CD8-positive, alpha-beta memory T cell (primary cell): ENCODE measurements around the gene SLC38A3. TPM values are rescaled to one million over a fixed set of nuclear protein-coding genes. Genes with fewer than 3 reads are reported as not detected.
A peak's percentile ranks its signal among the peaks of the same experiment; 100 is the strongest.

Experiments used
- CTCF ChIA-PET: fragments of 350-600 bp; sonication (Branson Sonifier 250); formaldehyde crosslinking; loops from one replicate; lab custom pipeline; 2021; ENCODE audit warnings: antibody characterized with exemption; lab: Charles Lee
- POLR2A ChIA-PET: fragments of 350-600 bp; sonication (Branson Sonifier 250); formaldehyde crosslinking; loops from one replicate; lab custom pipeline; 2021; ENCODE audit warnings: antibody characterized with exemption; lab: Charles Lee
- DNase-seq, 5 donors: peaks; one replicate each; pipeline versions ENCODE4 v3.0.0 to v3.0.0-alpha.2; 2020 to 2022; ENCODE audit warnings: mixed read lengths in 1 of 5
- H3K27ac ChIP-seq: one replicate; pipeline ENCODE4 v1.7.0; 2013; ENCODE audit warnings: low read depth, mild to moderate bottlenecking, low read length, moderate library complexity
- H3K27me3 ChIP-seq: 2 replicates; pipeline ENCODE4 v1.7.0; 2013; ENCODE audit warnings: low read length, mild to moderate bottlenecking; ENCODE audit not compliant: insufficient read depth, poor library complexity, severe bottlenecking
- H3K36me3 ChIP-seq: 2 replicates; pipeline ENCODE4 v1.7.0; 2013; ENCODE audit warnings: mild to moderate bottlenecking, low read length, moderate library complexity; ENCODE audit not compliant: insufficient read depth
- H3K4me1 ChIP-seq: 2 replicates; pipeline ENCODE4 v1.7.0; 2013; ENCODE audit warnings: mild to moderate bottlenecking, low read length, moderate library complexity; ENCODE audit not compliant: insufficient read depth
- H3K4me3 ChIP-seq: 2 replicates; pipeline ENCODE4 v1.7.0; 2013; ENCODE audit warnings: mild to moderate bottlenecking, low read length
- H3K9me3 ChIP-seq: 2 replicates; pipeline ENCODE4 v1.7.0; 2013; ENCODE audit warnings: mild to moderate bottlenecking, low read length
- H3K27ac Mint-ChIP-seq, 8 donors: one replicate each; pipeline ENCODE4 v1.8.0; 2020 to 2021; ENCODE audit warnings: mixed read lengths in 8 of 8, mild to moderate bottlenecking in 6 of 8, inconsistent platforms in 3 of 8, moderate library complexity in 3 of 8
- H3K27me3 Mint-ChIP-seq, 2 donors: one replicate each; pipeline ENCODE4 v1.8.0; 2020 to 2021; ENCODE audit warnings: mixed read lengths in 2 of 2, mild to moderate bottlenecking in 1 of 2, moderate library complexity in 1 of 2
- H3K36me3 Mint-ChIP-seq, 3 donors: one replicate each; pipeline ENCODE4 v1.8.0; 2020 to 2021; ENCODE audit warnings: mixed read lengths in 3 of 3, inconsistent platforms in 1 of 3, mild to moderate bottlenecking in 1 of 3
- H3K4me1 Mint-ChIP-seq, 3 donors: one replicate each; pipeline ENCODE4 v1.8.0; 2020 to 2021; ENCODE audit warnings: mixed read lengths in 3 of 3, inconsistent platforms in 1 of 3, mild to moderate bottlenecking in 1 of 3
- H3K4me3 Mint-ChIP-seq, 7 donors: one replicate each; pipeline ENCODE4 v1.8.0; 2020 to 2021; ENCODE audit warnings: mixed read lengths in 7 of 7, mild to moderate bottlenecking in 6 of 7, moderate library complexity in 4 of 7, inconsistent platforms in 2 of 7
- H3K9me3 Mint-ChIP-seq, 5 donors: one replicate each; pipeline ENCODE4 v1.8.0; 2020 to 2022; ENCODE audit warnings: mixed read lengths in 5 of 5, mild to moderate bottlenecking in 3 of 5, moderate library complexity in 2 of 5, inconsistent platforms in 1 of 5
- polyA plus RNA-seq: library from polyadenylated mRNA; unstranded; fragments of 300-500 nt; fragmentation: Illumina TruSeq; gene quantifications from one replicate; pipeline ENCODE4 v1.2.3, GENCODE V29; 2021
- total RNA-seq, 2 experiments: library from RNA; stranded (reverse); gene quantifications; one replicate each; pipeline ENCODE4 v1.2.3, GENCODE V29; 2021

The SLC38A3 gene
- total and polyA plus RNA-seq, 3 experiments from 2014 or later: not detected

DNA sequence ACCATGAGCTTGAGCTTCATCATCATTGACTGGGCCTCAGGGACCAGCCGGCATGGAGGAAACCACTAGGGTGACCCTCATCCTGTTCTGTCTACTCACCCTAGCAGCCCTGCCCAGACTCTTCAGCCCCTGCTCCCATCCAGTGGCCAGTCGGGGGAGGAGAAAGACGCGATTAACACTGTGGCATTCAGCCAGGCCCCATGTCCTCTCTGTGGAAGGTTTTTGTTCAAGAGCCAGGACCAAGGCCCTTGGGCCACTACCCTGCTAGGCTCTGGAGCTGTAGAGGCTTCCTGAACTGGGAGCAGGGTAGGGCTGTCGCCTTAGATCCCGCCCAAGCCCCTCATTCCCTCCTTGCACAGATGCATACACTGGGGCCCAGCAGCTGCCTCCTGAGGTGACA, 15.0 kb downstream of the SLC38A3 start:
- Mint-ChIP-seq H3K4me3 (no peak overlapping the region), H3K27ac (no peak overlapping the region), H3K9me3 (no peaks in the 10 kb centered on the region), H3K4me1 (peaks cover 0 to 4% (median 2%) of the 10 kb centered on the region in 3 donors), H3K36me3 (no peaks in the 10 kb centered on the region), H3K27me3 (peaks cover 0 to 2% of the 10 kb centered on the region in 2 donors)
- ChIA-PET CTCF (interaction anchor here (0.9 to 13.2 kb wide), 4 partner anchors 15 to 27 kb away, joined by 3 to 266 read pairs (median 7); partner anchors contain the start of genes GNAT1 and SLC38A3), POLR2A (no interaction called here)
- H3K27me3 ChIP-seq: no peaks in the 10 kb centered on the region
- no peaks in the 10 kb centered on the region for H3K36me3 ChIP-seq
- H3K9me3 ChIP-seq: no peaks in the 10 kb centered on the region
- DNase-seq: no peak
- no peaks in the 10 kb centered on the region for H3K4me1 ChIP-seq
- H3K4me3 ChIP-seq: no peak overlapping the region
- no peak overlapping the region for H3K27ac ChIP-seq

DNA sequence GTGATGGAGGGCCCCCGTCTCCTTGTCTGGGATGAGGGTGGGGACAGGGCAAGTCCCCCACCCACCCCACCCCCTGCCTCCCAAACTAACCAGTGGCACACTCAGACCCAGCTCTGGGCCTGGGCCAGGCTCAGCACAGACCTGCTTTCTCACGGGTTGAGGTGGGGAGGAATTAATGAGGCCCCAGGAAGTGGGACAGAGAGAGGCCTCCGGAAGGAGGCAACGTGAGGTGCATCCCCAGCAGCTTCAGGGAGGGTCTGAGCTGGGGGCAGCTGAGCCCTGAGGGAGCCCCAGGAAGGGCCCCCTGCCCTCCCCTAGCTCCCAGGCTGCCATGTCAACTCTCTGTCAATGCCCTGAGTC, 16.0 kb downstream of the SLC38A3 start:
- H3K27me3 Mint-ChIP-seq: peaks cover 0 to 2% of the 10 kb centered on the region in 2 donors
- CTCF ChIA-PET: interaction anchor here (1.2 to 13.2 kb wide), 3 partner anchors 15 to 28 kb away, joined by 3 to 266 read pairs (median 11); partner anchors contain the start of gene GNAT1
- POLR2A ChIA-PET: no interaction called here
- H3K4me1 Mint-ChIP-seq: peaks cover 3 to 11% (median 4%) of the 10 kb centered on the region in 3 donors
- DNase-seq: no peak
- H3K9me3 Mint-ChIP-seq: no peaks in the 10 kb centered on the region
- Histone ChIP-seq H3K27ac (no peak overlapping the region), H3K4me1 (no peaks in the 10 kb centered on the region), H3K36me3 (no peaks in the 10 kb centered on the region), H3K9me3 (no peaks in the 10 kb centered on the region), H3K4me3 (no peak overlapping the region), H3K27me3 (no peaks in the 10 kb centered on the region)
- no peaks in the 10 kb centered on the region for H3K36me3 Mint-ChIP-seq
- H3K4me3 Mint-ChIP-seq: no peak overlapping the region
- no peak overlapping the region for H3K27ac Mint-ChIP-seq

DNA sequence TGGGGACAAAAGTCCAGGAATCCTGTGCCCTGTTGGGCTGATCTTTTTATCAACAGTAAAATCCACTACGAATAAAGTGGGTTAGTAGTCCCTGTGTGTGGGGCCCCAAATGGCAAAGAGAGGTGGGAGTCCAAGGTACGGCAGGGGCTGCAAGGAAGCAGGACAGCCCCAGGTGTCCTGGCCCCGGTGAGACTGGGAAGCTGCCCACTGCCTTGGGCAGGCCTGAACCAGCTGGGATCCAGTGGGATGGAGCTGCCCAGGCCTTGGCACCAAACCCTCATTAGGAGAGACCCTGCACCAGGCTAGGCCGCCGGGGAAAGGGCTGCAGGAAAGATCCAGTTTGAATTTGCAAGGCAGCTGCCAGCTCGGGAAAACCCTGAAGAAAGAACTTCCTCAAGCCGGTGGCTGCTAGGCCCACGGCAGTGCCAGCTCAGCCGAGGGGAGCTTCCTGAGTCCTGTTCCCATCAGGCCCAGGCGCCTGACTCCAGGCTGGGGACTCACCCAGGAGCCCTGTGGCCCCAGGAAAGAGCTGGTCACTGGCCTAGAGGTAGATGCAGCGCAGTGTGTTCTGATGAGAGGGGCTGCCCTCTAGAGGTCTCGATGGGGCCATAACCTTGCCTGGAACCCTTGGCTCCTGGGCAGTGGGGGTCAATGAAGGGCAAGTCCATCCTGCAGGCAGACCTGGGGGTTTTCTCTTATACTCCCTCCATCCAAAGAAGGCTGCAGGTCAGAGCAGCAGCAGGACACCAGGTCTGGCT, 16.5 kb downstream of the SLC38A3 start:
- CTCF ChIA-PET: interaction anchor here (1.2 to 13.2 kb wide), 3 partner anchors 16 to 28 kb away, joined by 3 to 266 read pairs (median 11); partner anchors contain the start of gene GNAT1
- H3K36me3 ChIP-seq: no peaks in the 10 kb centered on the region

DNA sequence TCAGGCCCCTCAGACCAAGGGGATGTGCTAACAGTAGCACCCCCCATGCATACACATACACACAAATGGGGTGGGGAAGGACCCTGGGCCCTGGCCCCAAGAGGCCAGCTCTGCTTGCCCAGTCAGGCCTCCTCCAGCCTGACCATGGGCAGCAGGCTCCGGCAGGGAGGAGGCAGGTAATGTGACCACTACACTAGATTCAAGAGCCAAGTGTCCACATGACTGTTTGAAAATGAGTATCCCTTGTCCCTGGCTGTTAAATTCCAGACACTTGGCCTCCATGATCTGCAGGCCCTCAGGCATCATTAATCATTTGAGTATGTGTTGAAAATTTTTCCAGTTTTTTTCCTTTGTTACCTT, 17.1 kb downstream of the SLC38A3 start:
- CTCF ChIA-PET: interaction anchor here (13.2 kb wide), 1 partner anchor 29 kb away, joined by 266 read pairs; the partner anchor contains the start of gene GNAT1

More for the DNA sequence above, 16.5 kb downstream of the SLC38A3 start:
- Histone ChIP-seq H3K4me3 (no peak overlapping the region), H3K4me1 (peaks cover 4% of the 10 kb centered on the region), H3K9me3 (no peaks in the 10 kb centered on the region), H3K27me3 (no peaks in the 10 kb centered on the region), H3K27ac (no peak overlapping the region)
- POLR2A ChIA-PET: interaction anchor here (0.6 kb wide), 1 partner anchor 12 kb away, joined by 4 read pairs; no protein-coding TSS in a partner anchor
- no peaks in the 10 kb centered on the region for H3K36me3 Mint-ChIP-seq
- H3K9me3 Mint-ChIP-seq: no peaks in the 10 kb centered on the region
- no peak overlapping the region for H3K4me3 Mint-ChIP-seq
- peaks cover 6 to 13% (median 6%) of the 10 kb centered on the region in 3 donors for H3K4me1 Mint-ChIP-seq
- DNase-seq: no peak
- H3K27me3 Mint-ChIP-seq: peaks cover 0 to 3% of the 10 kb centered on the region in 2 donors
- peak overlapping the region in 1 of 8 donors; percentile 72 for H3K27ac Mint-ChIP-seq

DNA sequence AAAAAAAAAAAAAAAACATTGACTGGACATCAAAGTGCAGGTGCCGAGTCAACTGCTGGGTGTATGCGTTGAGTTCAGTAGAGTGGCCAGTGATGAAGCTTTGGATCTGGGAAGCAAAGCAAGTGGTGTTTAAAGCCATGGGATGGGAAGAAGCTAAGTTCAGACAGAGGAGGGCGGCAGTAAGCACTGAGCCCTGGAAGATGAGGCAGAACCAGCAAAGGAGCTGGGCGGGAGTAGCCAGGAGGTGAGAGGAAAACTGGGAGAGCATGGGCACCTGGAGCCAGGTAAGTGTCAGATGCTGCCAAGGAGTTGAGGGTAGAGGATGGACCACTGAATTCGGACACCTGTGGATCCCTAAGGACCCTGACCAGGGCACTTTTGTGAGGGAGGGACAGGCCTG, 19.6 kb downstream of the SLC38A3 start:
- H3K27me3 Mint-ChIP-seq: peaks cover 0 to 3% of the 10 kb centered on the region in 2 donors
- Histone ChIP-seq H3K4me1 (peaks cover 20% of the 10 kb centered on the region), H3K9me3 (no peaks in the 10 kb centered on the region), H3K4me3 (no peak overlapping the region), H3K36me3 (no peaks in the 10 kb centered on the region), H3K27ac (no peak overlapping the region), H3K27me3 (no peaks in the 10 kb centered on the region)
- peak overlapping the region in 3 of 7 donors; percentile 45 to 79 (median 61) for H3K4me3 Mint-ChIP-seq
- no peak for DNase-seq
- POLR2A ChIA-PET: no interaction called here
- H3K4me1 Mint-ChIP-seq: peaks cover 14 to 37% (median 24%) of the 10 kb centered on the region in 3 donors
- H3K36me3 Mint-ChIP-seq: peaks cover 0 to 4% (median 0%) of the 10 kb centered on the region in 3 donors
- H3K27ac Mint-ChIP-seq: peak overlapping the region in 2 of 8 donors; percentile 59 to 80
- no peaks in the 10 kb centered on the region for H3K9me3 Mint-ChIP-seq
- CTCF ChIA-PET: interaction anchor here (1.3 to 15.9 kb wide), 10 partner anchors 11 to 104 kb away, joined by 3 to 266 read pairs (median 19); partner anchors contain the start of genes GNAI2, GNAT1, HYAL3 and NAA80

More for the DNA sequence above, 17.1 kb downstream of the SLC38A3 start:
- Histone ChIP-seq H3K4me1 (peaks cover 9% of the 10 kb centered on the region), H3K27me3 (no peaks in the 10 kb centered on the region), H3K9me3 (no peaks in the 10 kb centered on the region), H3K4me3 (no peak overlapping the region), H3K36me3 (no peaks in the 10 kb centered on the region), H3K27ac (no peak overlapping the region)
- no peak for DNase-seq
- Mint-ChIP-seq H3K4me3 (no peak overlapping the region), H3K36me3 (peaks cover 0 to 3% (median 0%) of the 10 kb centered on the region in 3 donors), H3K27ac (peak overlapping the region in 1 of 8 donors; percentile 72), H3K4me1 (peaks cover 10 to 19% (median 11%) of the 10 kb centered on the region in 3 donors), H3K9me3 (no peaks in the 10 kb centered on the region), H3K27me3 (peaks cover 0 to 3% of the 10 kb centered on the region in 2 donors)
- POLR2A ChIA-PET: interaction anchor here (0.6 kb wide), 1 partner anchor 12 kb away, joined by 4 read pairs; no protein-coding TSS in a partner anchor

DNA sequence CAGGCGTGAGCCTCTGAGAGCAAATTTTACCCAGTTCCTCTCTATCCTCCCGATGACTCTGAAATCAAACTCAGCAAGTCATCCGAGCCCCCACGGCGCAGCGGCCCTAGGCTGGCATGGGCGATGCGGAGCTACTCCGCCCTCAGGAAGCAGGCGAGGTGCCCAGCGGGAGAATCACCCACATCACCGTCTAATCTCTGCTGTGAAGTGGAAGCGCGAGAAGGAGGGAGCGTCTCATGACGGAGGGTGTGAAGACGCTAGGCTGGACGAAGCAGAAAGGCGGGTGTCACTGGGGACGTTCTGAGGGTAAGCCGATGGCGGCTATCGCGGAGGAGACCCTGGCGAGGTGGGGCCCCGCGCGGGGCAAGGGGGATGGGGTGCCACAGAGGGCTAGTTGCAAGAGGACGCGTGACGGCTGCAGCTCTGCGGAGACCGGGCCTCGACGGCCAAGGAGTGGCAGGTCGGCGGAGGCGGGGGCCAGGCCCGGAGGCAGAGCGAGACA, 21.9 kb downstream of the SLC38A3 start:
- peaks cover 0 to 4% (median 2%) of the 10 kb centered on the region in 3 donors for H3K36me3 Mint-ChIP-seq
- peaks cover 20% of the 10 kb centered on the region for H3K4me1 ChIP-seq
- H3K4me3 Mint-ChIP-seq: peak overlapping the region; percentile 89 to 99 (median 94)
- H3K27ac Mint-ChIP-seq: peak overlapping the region; percentile 87 to 96 (median 92)
- DNase-seq: peak in 1 of 5 donors; percentile 44
- no peaks in the 10 kb centered on the region for H3K36me3 ChIP-seq
- peak overlapping the region; percentile 86 for H3K4me3 ChIP-seq
- no peaks in the 10 kb centered on the region for H3K9me3 ChIP-seq
- H3K9me3 Mint-ChIP-seq: no peaks in the 10 kb centered on the region
- H3K27ac ChIP-seq: peak overlapping the region; percentile 33
- ChIA-PET CTCF (interaction anchor here (0.7 to 15.9 kb wide), 22 partner anchors 9 to 859 kb away, joined by 3 to 266 read pairs (median 9); partner anchors contain the start of genes GNAI2, GNAT1, HYAL3 and NAA80), POLR2A (interaction anchor here (0.7 to 3.2 kb wide), 8 partner anchors 9 to 440 kb away, joined by 3 to 35 read pairs (median 8); partner anchors contain the start of genes GNAI2 and IP6K1)
- H3K27me3 Mint-ChIP-seq: peaks cover 0 to 3% of the 10 kb centered on the region in 2 donors
- H3K4me1 Mint-ChIP-seq: peaks cover 14 to 33% (median 24%) of the 10 kb centered on the region in 3 donors
- H3K27me3 ChIP-seq: no peaks in the 10 kb centered on the region

DNA sequence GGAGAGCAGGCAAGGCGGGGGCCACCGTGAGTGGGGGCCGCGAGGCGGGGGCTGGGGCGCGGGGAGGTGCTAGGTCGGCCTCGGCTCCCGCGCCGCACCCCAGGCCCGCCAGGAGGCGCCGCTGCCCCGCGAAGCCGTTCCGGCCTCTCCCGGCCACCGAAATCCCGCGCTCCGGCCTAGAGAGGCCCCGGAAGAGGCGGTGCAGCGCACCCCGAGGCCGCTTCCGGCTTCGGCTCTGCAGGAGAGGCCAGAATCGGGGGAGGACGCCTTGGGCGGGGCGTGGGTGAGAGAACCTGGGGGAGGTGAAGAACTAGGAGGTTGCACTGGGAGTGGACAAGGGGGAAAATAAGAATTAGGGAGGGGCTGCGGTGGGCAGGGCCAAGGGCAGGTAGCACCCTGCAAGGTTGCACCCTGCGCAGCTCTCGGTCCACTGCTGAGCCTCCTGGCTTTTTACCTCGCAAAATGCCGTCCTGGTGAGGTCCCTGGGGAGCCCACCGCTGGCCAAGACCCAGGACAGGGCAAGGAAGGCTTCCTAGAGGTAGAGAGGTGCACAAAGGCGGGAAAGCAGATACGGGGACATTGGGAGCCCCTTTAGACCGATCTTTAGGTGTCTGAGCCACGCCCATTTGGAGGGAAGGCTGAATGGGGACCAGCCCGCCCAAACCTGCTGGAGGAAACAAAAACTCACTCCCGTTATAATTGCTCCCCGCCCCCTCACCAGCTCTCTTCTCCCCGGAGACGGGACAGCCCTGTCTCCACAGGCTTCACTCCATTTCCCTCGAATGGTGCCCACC, 22.5 kb downstream of the SLC38A3 start:
- Mint-ChIP-seq H3K4me3 (peak overlapping the region; percentile 89 to 99 (median 94)), H3K27ac (peak overlapping the region; percentile 79 to 96 (median 92)), H3K4me1 (peaks cover 15 to 33% (median 24%) of the 10 kb centered on the region in 3 donors), H3K27me3 (peaks cover 0 to 3% of the 10 kb centered on the region in 2 donors), H3K36me3 (peaks cover 0 to 4% (median 2%) of the 10 kb centered on the region in 3 donors), H3K9me3 (no peaks in the 10 kb centered on the region)
- ChIA-PET CTCF (interaction anchor here (0.9 to 15.9 kb wide), 22 partner anchors 8 to 71 kb away, joined by 3 to 266 read pairs (median 9); partner anchors contain the start of genes GNAI2, GNAT1, HYAL3 and IFRD2), POLR2A (interaction anchor here (0.8 to 3.2 kb wide), 6 partner anchors 9 to 28 kb away, joined by 3 to 35 read pairs (median 6); partner anchors contain the start of gene GNAI2)
- Histone ChIP-seq H3K36me3 (no peaks in the 10 kb centered on the region), H3K4me3 (peak overlapping the region; percentile 86), H3K9me3 (no peaks in the 10 kb centered on the region), H3K27ac (peak overlapping the region; percentile 63), H3K4me1 (peaks cover 20% of the 10 kb centered on the region), H3K27me3 (no peaks in the 10 kb centered on the region)
- DNase-seq: peak; percentile 88 to 93 (median 89)
